Posterior cingulate gyrus (tissue), 11 donors: ENCODE results near the gene GATA3.

Source experiments
- DNase-seq, 10 donors: peaks; one replicate each; pipeline versions ENCODE4 v3.0.0 to v3.0.0-alpha.2; 2020 to 2021; ENCODE audit warnings: mixed read lengths in 3 of 10
- intact Hi-C: fragments of 100-400 bp; cut with DNase I; formaldehyde crosslinking; loops from one replicate; pipeline ENCODE4 v1.15.1; 2023

GATA3 gene

GRCh38 chr10:8061274-8062211 is 7.1 kb downstream of the GATA3 start:
- DNase-seq: peak in 2 of 10 donors; percentile 30 to 81

GRCh38 chr10:8063128-8063908 is 8.8 kb downstream of the GATA3 start:
- intact Hi-C loops: no loop called here

More at GRCh38 chr10:8061274-8062211, 7.1 kb downstream of the GATA3 start:
- intact Hi-C loops: no loop called here

GRCh38 chr10:8063935-8064334 is 9.4 kb downstream of the GATA3 start:
- DNase-seq: peak in 1 of 10 donors; percentile 14
- intact Hi-C loops: no loop called here

More at GRCh38 chr10:8063128-8063908, 8.8 kb downstream of the GATA3 start:
- DNase-seq: peak in 1 of 10 donors; percentile 5

GRCh38 chr10:8064436-8064835 is 9.9 kb downstream of the GATA3 start:
- intact Hi-C loops: no loop called here
- DNase-seq: no peak

GRCh38 chr10:8065651-8066050 is 11.2 kb downstream of the GATA3 start:
- no peak for DNase-seq
- intact Hi-C loops: no loop called here

- no peak for DNase-seq
- intact Hi-C loops: no loop called here
These were observed 11.6 kb downstream of the GATA3 start for GRCh38 chr10:8066124-8066523.

GRCh38 chr10:8066797-8067196 is 12.3 kb downstream of the GATA3 start:
- DNase-seq: no peak
- intact Hi-C loops: no loop called here

- DNase-seq: peak in 1 of 10 donors; percentile 27
- intact Hi-C loops: no loop called here
These were observed 14.6 kb downstream of the GATA3 start for GRCh38 chr10:8069108-8069507.

GRCh38 chr10:8069627-8070026 is 15.1 kb downstream of the GATA3 start:
- intact Hi-C loops: no loop called here
- DNase-seq: no peak

GRCh38 chr10:8070440-8070839 is 16.0 kb downstream of the GATA3 start:
- DNase-seq: peak in 1 of 10 donors; percentile 42
- intact Hi-C loops: no loop called here

GRCh38 chr10:8071006-8071405 is 16.5 kb downstream of the GATA3 start:
- intact Hi-C loops: no loop called here
- DNase-seq: no peak

GRCh38 chr10:8071666-8072065 is 17.2 kb downstream of the GATA3 start:
- intact Hi-C loops: no loop called here

GRCh38 chr10:8072211-8072610 is 17.7 kb downstream of the GATA3 start:
- peak in 1 of 10 donors; percentile 12 for DNase-seq
- intact Hi-C loops: no loop called here

More at GRCh38 chr10:8071666-8072065, 17.2 kb downstream of the GATA3 start:
- no peak for DNase-seq

GRCh38 chr10:8073691-8074416 is 19.4 kb downstream of the GATA3 start:
- intact Hi-C loops: no loop called here
- peak in 2 of 10 donors; percentile 46 to 65 for DNase-seq

- peak in 1 of 10 donors; percentile 59 for DNase-seq
- intact Hi-C loops: no loop called here
These were observed 20.4 kb downstream of the GATA3 start for GRCh38 chr10:8074881-8075280.

- DNase-seq: peak in 1 of 10 donors; percentile 42
- intact Hi-C loops: no loop called here
These were observed 21.1 kb downstream of the GATA3 start for GRCh38 chr10:8075282-8076260.

GRCh38 chr10:8076933-8077332 is 22.4 kb downstream of the GATA3 start:
- no peak for DNase-seq
- intact Hi-C loops: no loop called here

- no peak for DNase-seq
- intact Hi-C loops: no loop called here
These were observed 23.5 kb downstream of the GATA3 start for GRCh38 chr10:8078027-8078426.

GRCh38 chr10:8079126-8079525 is 24.6 kb downstream of the GATA3 start:
- intact Hi-C loops: no loop called here
- DNase-seq: no peak
